ENCODE results near the gene DLEC1. TPM values are rescaled to one million over a fixed set of nuclear protein-coding genes. Genes with fewer than 3 reads are reported as not detected.

Gene DLEC1
- total RNA-seq, 1 donor from 2014 or later: 0.10 TPM

- H3K27me3 Mint-ChIP-seq (ENCODE audit: insufficient read depth): peaks cover 5% of the 10 kb centered on the region
These were observed 49.4 kb downstream of the DLEC1 start for GRCh38 chr3:38088126-38089078.

GRCh38 chr3:38089163-38089562 lies 50.2 kb downstream of the DLEC1 start:
- Mint-ChIP-seq H3K4me3 (no peak overlapping the region), H3K27me3 (ENCODE audit: insufficient read depth) (peaks cover 5% of the 10 kb centered on the region), H3K27ac (no peak overlapping the region), H3K36me3 (ENCODE audit: low read depth) (peaks cover 2% of the 10 kb centered on the region), H3K4me1 (ENCODE audit: low read depth) (no peaks in the 10 kb centered on the region), H3K9me3 (peaks cover 4% of the 10 kb centered on the region)
- intact Hi-C loops (cut with micrococcal nuclease): no loop called here
- DNase-seq (ENCODE audit: low spot score): no peak

More at GRCh38 chr3:38088126-38089078, 49.4 kb downstream of the DLEC1 start:
- no peak overlapping the region for H3K4me3 Mint-ChIP-seq
- no peak for DNase-seq (ENCODE audit: low spot score)
- H3K27ac Mint-ChIP-seq: no peak overlapping the region
- intact Hi-C loops (cut with micrococcal nuclease): no loop called here
- no peaks in the 10 kb centered on the region for H3K4me1 Mint-ChIP-seq (ENCODE audit: low read depth)
- H3K36me3 Mint-ChIP-seq (ENCODE audit: low read depth): peaks cover 3% of the 10 kb centered on the region
- H3K9me3 Mint-ChIP-seq: peaks cover 7% of the 10 kb centered on the region

- H3K36me3 Mint-ChIP-seq (ENCODE audit: low read depth): no peaks in the 10 kb centered on the region
- no peak overlapping the region for H3K27ac Mint-ChIP-seq
- H3K4me3 Mint-ChIP-seq: no peak overlapping the region
- intact Hi-C loops (cut with micrococcal nuclease): no loop called here
- no peaks in the 10 kb centered on the region for H3K4me1 Mint-ChIP-seq (ENCODE audit: low read depth)
- no peaks in the 10 kb centered on the region for H3K9me3 Mint-ChIP-seq
- no peak for DNase-seq (ENCODE audit: low spot score)
- H3K27me3 Mint-ChIP-seq (ENCODE audit: insufficient read depth): peaks cover 5% of the 10 kb centered on the region
These were observed 51.4 kb downstream of the DLEC1 start for GRCh38 chr3:38090453-38090852.

GRCh38 chr3:38094999-38095398 lies 56.0 kb downstream of the DLEC1 start:
- Mint-ChIP-seq H3K27ac (no peak overlapping the region), H3K4me1 (ENCODE audit: low read depth) (no peaks in the 10 kb centered on the region), H3K27me3 (ENCODE audit: insufficient read depth) (peaks cover 7% of the 10 kb centered on the region), H3K9me3 (no peaks in the 10 kb centered on the region), H3K36me3 (ENCODE audit: low read depth) (no peaks in the 10 kb centered on the region), H3K4me3 (no peak overlapping the region)
- intact Hi-C loops (cut with micrococcal nuclease): no loop called here
- no peak for DNase-seq (ENCODE audit: low spot score)

- Mint-ChIP-seq H3K4me3 (no peak overlapping the region), H3K4me1 (ENCODE audit: low read depth) (no peaks in the 10 kb centered on the region), H3K27ac (no peak overlapping the region), H3K27me3 (ENCODE audit: insufficient read depth) (peaks cover 9% of the 10 kb centered on the region), H3K9me3 (no peaks in the 10 kb centered on the region), H3K36me3 (ENCODE audit: low read depth) (no peaks in the 10 kb centered on the region)
- no peak for DNase-seq (ENCODE audit: low spot score)
- intact Hi-C loops (cut with micrococcal nuclease): no loop called here
These were observed 56.9 kb downstream of the DLEC1 start for GRCh38 chr3:38095669-38096483.

GRCh38 chr3:38097446-38098375 lies 58.7 kb downstream of the DLEC1 start:
- Mint-ChIP-seq H3K36me3 (ENCODE audit: low read depth) (no peaks in the 10 kb centered on the region), H3K9me3 (no peaks in the 10 kb centered on the region), H3K27me3 (ENCODE audit: insufficient read depth) (peaks cover 11% of the 10 kb centered on the region), H3K4me1 (ENCODE audit: low read depth) (no peaks in the 10 kb centered on the region), H3K27ac (no peak overlapping the region), H3K4me3 (no peak overlapping the region)
- no peak for DNase-seq (ENCODE audit: low spot score)
- intact Hi-C loops (cut with micrococcal nuclease): no loop called here

GRCh38 chr3:38098376-38098723 lies 59.3 kb downstream of the DLEC1 start:
- no peaks in the 10 kb centered on the region for H3K36me3 Mint-ChIP-seq (ENCODE audit: low read depth)
- intact Hi-C loops (cut with micrococcal nuclease): no loop called here
- H3K27ac Mint-ChIP-seq: no peak overlapping the region
- no peaks in the 10 kb centered on the region for H3K9me3 Mint-ChIP-seq
- DNase-seq (ENCODE audit: low spot score): no peak
- H3K4me3 Mint-ChIP-seq: no peak overlapping the region
- no peaks in the 10 kb centered on the region for H3K4me1 Mint-ChIP-seq (ENCODE audit: low read depth)
- peaks cover 11% of the 10 kb centered on the region for H3K27me3 Mint-ChIP-seq (ENCODE audit: insufficient read depth)

GRCh38 chr3:38099518-38099917 lies 60.5 kb downstream of the DLEC1 start:
- Mint-ChIP-seq H3K9me3 (no peaks in the 10 kb centered on the region), H3K4me1 (ENCODE audit: low read depth) (no peaks in the 10 kb centered on the region), H3K27ac (no peak overlapping the region), H3K36me3 (ENCODE audit: low read depth) (no peaks in the 10 kb centered on the region), H3K4me3 (no peak overlapping the region), H3K27me3 (ENCODE audit: insufficient read depth) (peaks cover 11% of the 10 kb centered on the region)
- intact Hi-C loops (cut with micrococcal nuclease): no loop called here
- DNase-seq (ENCODE audit: low spot score): no peak

GRCh38 chr3:38100498-38100897 lies 61.5 kb downstream of the DLEC1 start:
- no peak for DNase-seq (ENCODE audit: low spot score)
- H3K27ac Mint-ChIP-seq: no peak overlapping the region
- intact Hi-C loops (cut with micrococcal nuclease): no loop called here
- H3K4me1 Mint-ChIP-seq (ENCODE audit: low read depth): no peaks in the 10 kb centered on the region
- peaks cover 17% of the 10 kb centered on the region for H3K27me3 Mint-ChIP-seq (ENCODE audit: insufficient read depth)
- no peaks in the 10 kb centered on the region for H3K36me3 Mint-ChIP-seq (ENCODE audit: low read depth)
- peaks cover under 1% of the 10 kb centered on the region for H3K9me3 Mint-ChIP-seq
- no peak overlapping the region for H3K4me3 Mint-ChIP-seq

GRCh38 chr3:38101811-38102443 lies 62.9 kb downstream of the DLEC1 start:
- intact Hi-C loops (cut with micrococcal nuclease): no loop called here
- no peak overlapping the region for H3K4me3 Mint-ChIP-seq
- no peak for DNase-seq (ENCODE audit: low spot score)

GRCh38 chr3:38102444-38102814 lies 63.4 kb downstream of the DLEC1 start:
- Mint-ChIP-seq H3K9me3 (peaks cover 5% of the 10 kb centered on the region), H3K27ac (no peak overlapping the region), H3K27me3 (ENCODE audit: insufficient read depth) (peaks cover 23% of the 10 kb centered on the region), H3K36me3 (ENCODE audit: low read depth) (no peaks in the 10 kb centered on the region), H3K4me3 (no peak overlapping the region), H3K4me1 (ENCODE audit: low read depth) (no peaks in the 10 kb centered on the region)
- DNase-seq (ENCODE audit: low spot score): no peak
- intact Hi-C loops (cut with micrococcal nuclease): no loop called here

More at GRCh38 chr3:38101811-38102443, 62.9 kb downstream of the DLEC1 start:
- no peaks in the 10 kb centered on the region for H3K36me3 Mint-ChIP-seq (ENCODE audit: low read depth)
- H3K4me1 Mint-ChIP-seq (ENCODE audit: low read depth): no peaks in the 10 kb centered on the region
- H3K9me3 Mint-ChIP-seq: peaks cover 5% of the 10 kb centered on the region
- H3K27me3 Mint-ChIP-seq (ENCODE audit: insufficient read depth): peaks cover 23% of the 10 kb centered on the region
- no peak overlapping the region for H3K27ac Mint-ChIP-seq

GRCh38 chr3:38105525-38105924 lies 66.5 kb downstream of the DLEC1 start:
- no peaks in the 10 kb centered on the region for H3K4me1 Mint-ChIP-seq (ENCODE audit: low read depth)
- H3K4me3 Mint-ChIP-seq: no peak overlapping the region
- peaks cover 5% of the 10 kb centered on the region for H3K9me3 Mint-ChIP-seq
- no peak overlapping the region for H3K27ac Mint-ChIP-seq
- no peaks in the 10 kb centered on the region for H3K36me3 Mint-ChIP-seq (ENCODE audit: low read depth)
- DNase-seq (ENCODE audit: low spot score): no peak
- peaks cover 18% of the 10 kb centered on the region for H3K27me3 Mint-ChIP-seq (ENCODE audit: insufficient read depth)
- intact Hi-C loops (cut with micrococcal nuclease): no loop called here
